Neural crest cell (in vitro differentiated cells): ENCODE results near the gene MRPL41. TPM values are rescaled to one million over a fixed set of nuclear protein-coding genes. Genes with fewer than 3 reads are reported as not detected.

Experiments used
- DNase-seq: peaks from one replicate; pipeline ENCODE4 v3.0.0; 2021; ENCODE audit warnings: low read depth, mixed read lengths, low spot score
- H3K27ac Mint-ChIP-seq: one replicate; pipeline ENCODE4 v1.8.0; 2021; ENCODE audit warnings: mild to moderate bottlenecking, mixed read lengths; ENCODE audit not compliant: unreplicated experiment
- H3K27me3 Mint-ChIP-seq: 2 replicates; pipeline ENCODE4 v1.8.0; 2021; ENCODE audit warnings: low read depth, mild to moderate bottlenecking, mixed read lengths
- H3K36me3 Mint-ChIP-seq: 2 replicates; pipeline ENCODE4 v1.8.0; 2021; ENCODE audit warnings: low read depth, mild to moderate bottlenecking, mixed read lengths
- H3K4me1 Mint-ChIP-seq: 2 replicates; pipeline ENCODE4 v1.8.0; 2021; ENCODE audit warnings: mixed read lengths
- H3K4me3 Mint-ChIP-seq: one replicate; pipeline ENCODE4 v1.8.0; 2021; ENCODE audit warnings: mild to moderate bottlenecking, mixed read lengths
- H3K9me3 Mint-ChIP-seq: 2 replicates; pipeline ENCODE4 v1.8.0; 2021; ENCODE audit warnings: mixed read lengths
- total RNA-seq: library from RNA; stranded (reverse); gene quantifications from 2 replicates; pipeline ENCODE4 v1.2.1, GENCODE V29; 2021
- TF ChIP-seq, protein P1 (sequence below): fragments of 200-600 bp; sonication (generic); conservative IDR thresholded peaks from 2 replicates; pipeline ENCODE4 v1.5.0; 2021; ENCODE audit warnings: antibody characterized with exemption, mild to moderate bottlenecking

The MRPL41 gene
- total RNA-seq, 1 donor from 2014 or later, result 40.9 TPM

DNA sequence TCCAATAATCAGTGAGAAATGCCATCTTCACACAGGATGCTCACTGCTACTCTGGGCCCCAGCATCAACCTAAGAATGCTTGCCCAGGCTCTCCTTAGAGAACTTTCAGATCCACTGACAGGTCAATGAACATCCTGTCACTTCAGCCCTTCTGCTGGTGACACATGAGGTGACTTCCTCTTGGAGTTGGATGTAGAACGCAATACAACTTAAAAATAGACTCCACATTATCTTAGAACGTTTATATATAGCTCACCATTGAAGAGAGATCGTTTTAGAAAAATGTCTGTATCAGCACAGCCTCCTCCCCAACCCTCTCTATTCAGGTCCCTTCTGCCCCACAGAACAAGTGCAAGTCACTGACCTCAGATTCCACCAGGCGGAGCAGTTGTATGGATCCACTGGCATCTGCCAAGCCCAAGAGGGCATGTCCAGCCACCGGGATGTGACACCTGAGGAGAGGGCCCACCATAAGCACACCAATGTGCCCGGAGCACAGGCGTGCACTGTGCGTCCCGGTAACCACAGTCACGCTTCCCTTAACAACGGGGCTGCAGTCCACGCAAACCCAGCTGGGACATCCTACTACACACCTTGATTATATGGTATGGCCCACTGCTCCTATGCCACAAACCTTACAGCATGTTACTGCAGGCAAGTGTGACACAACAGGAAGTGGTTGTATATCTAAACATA, 24.2 kb downstream of the MRPL41 start:
- DNase-seq, result no peak
- TF ChIP-seq, protein P1, sequence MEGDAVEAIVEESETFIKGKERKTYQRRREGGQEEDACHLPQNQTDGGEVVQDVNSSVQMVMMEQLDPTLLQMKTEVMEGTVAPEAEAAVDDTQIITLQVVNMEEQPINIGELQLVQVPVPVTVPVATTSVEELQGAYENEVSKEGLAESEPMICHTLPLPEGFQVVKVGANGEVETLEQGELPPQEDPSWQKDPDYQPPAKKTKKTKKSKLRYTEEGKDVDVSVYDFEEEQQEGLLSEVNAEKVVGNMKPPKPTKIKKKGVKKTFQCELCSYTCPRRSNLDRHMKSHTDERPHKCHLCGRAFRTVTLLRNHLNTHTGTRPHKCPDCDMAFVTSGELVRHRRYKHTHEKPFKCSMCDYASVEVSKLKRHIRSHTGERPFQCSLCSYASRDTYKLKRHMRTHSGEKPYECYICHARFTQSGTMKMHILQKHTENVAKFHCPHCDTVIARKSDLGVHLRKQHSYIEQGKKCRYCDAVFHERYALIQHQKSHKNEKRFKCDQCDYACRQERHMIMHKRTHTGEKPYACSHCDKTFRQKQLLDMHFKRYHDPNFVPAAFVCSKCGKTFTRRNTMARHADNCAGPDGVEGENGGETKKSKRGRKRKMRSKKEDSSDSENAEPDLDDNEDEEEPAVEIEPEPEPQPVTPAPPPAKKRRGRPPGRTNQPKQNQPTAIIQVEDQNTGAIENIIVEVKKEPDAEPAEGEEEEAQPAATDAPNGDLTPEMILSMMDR, result no peak
- Mint-ChIP-seq H3K27ac (no peak overlapping the region), H3K4me1 (peaks cover 22% of the 10 kb centered on the region), H3K4me3 (peak overlapping the region; percentile 70), H3K27me3 (no peaks in the 10 kb centered on the region), H3K9me3 (no peaks in the 10 kb centered on the region), H3K36me3 (peaks cover 11% of the 10 kb centered on the region)

DNA sequence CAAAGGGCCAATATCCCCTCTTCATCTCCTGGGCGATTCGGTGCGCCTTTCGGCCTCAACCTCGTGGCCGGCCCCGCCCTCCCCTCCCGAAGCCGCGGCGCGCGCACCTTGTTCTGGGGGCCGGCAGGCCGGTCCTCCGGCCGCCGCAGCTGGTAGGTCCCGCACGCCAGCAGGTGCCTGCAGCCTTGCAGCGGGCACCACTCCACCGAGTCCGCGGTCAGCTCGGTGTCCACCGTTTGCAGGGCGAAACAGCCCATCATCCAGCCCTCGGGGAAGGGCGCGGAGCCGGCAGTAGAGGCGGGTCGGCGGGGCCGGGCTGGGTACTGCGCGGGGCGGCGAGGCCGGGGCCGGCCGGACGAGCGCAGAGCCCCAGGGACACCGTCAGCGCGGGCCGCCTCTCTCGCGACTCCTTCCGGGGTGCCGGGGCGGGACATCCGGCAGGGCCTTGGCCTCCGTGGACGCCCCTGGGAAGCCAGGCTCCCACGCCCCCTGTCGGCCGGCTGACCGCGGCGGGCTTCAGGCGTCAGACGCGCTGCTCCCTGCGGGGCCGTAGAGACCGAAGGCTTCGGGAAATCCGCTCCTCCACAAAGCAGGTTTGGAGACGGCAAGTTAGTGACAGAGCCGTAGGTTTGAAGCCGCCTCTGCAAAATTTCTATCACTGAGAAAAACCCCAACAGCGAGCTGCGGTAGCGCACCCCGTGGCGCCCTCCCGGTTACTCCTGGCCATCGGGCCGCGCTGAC, 27.0 kb downstream of the MRPL41 start, which contains the start of gene DPH7:
Gene DPH7 (minus strand): TSS at position 408 of the 741 bp plus-strand sequence. CDS start 148 bp downstream, at position 260.
- peak; percentile 98 for DNase-seq
- no peaks in the 10 kb centered on the region for H3K27me3 Mint-ChIP-seq
- H3K9me3 Mint-ChIP-seq, result no peaks in the 10 kb centered on the region
- TF ChIP-seq, protein P1, result peak; percentile 95
- peaks cover 22% of the 10 kb centered on the region for H3K4me1 Mint-ChIP-seq
- H3K4me3 Mint-ChIP-seq, result peak within 1 kb of the TSS; percentile 92
- peaks cover 6% of the 10 kb centered on the region for H3K36me3 Mint-ChIP-seq
- peak within 1 kb of the TSS; percentile 78 for H3K27ac Mint-ChIP-seq

DNA sequence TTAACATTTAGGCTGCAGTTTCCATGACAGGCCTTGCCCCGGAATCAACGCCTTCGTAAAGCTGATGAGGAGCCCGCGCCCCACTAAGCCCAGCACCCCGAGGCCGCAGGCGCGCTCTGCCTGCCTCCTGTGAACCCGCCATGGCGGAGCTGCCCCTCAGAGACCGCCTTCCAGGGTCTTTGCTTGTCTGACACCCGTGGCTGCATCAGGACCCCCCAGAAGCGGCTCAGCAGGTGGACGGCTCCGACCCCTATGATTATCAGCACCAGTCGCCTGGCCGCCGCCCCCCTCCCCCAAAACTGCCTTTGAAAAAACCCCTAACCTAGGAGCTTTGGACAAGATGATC, 27.6 kb downstream of the MRPL41 start:
- H3K27ac Mint-ChIP-seq, result no peak overlapping the region
- peaks cover 22% of the 10 kb centered on the region for H3K4me1 Mint-ChIP-seq
- no peaks in the 10 kb centered on the region for H3K9me3 Mint-ChIP-seq
- H3K27me3 Mint-ChIP-seq, result no peaks in the 10 kb centered on the region
- H3K4me3 Mint-ChIP-seq, result peak overlapping the region; percentile 92
- TF ChIP-seq, protein P1, result no peak
- no peak for DNase-seq
- H3K36me3 Mint-ChIP-seq, result peaks cover 6% of the 10 kb centered on the region

DNA sequence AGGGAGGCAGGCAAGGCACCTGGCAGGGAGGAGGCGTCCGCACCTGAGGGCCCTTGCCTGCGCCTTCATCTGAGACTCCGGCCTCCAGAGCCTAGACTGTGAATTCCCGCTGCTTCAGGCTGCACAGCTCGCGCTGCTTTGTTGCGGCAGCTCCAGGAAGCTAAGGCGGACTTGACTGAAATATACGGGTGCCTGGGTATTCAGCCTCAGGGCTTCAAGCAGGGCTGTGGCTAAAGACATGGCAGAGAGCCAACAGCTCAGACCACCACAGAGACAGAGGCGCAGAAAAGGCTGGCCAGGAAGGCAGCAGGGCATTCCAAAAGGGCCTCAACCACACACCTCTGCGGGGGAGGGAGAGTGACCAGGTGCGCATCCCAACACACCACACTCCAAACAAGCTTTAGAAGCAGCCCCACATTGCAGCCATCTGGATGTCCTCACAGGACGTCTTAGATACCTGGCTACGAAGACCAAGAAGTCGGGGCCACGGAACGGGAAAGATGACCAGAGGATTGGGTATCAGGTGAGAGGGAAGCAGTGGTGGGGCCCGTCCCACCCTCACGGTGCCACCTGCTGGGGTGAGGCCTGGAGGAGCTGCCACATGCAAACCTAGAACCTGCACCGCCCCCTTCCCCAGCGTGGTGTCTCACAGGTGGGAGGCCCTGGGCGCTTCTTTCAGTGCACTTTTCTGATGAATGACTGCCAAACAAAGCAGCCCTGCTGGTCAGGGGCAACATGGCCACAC, 28.7 kb downstream of the MRPL41 start:
- Mint-ChIP-seq H3K4me1 (peaks cover 22% of the 10 kb centered on the region), H3K36me3 (peaks cover 4% of the 10 kb centered on the region), H3K9me3 (no peaks in the 10 kb centered on the region), H3K27me3 (no peaks in the 10 kb centered on the region), H3K4me3 (peak overlapping the region; percentile 56), H3K27ac (no peak overlapping the region)
- TF ChIP-seq, protein P1, result no peak
- DNase-seq, result no peak

DNA sequence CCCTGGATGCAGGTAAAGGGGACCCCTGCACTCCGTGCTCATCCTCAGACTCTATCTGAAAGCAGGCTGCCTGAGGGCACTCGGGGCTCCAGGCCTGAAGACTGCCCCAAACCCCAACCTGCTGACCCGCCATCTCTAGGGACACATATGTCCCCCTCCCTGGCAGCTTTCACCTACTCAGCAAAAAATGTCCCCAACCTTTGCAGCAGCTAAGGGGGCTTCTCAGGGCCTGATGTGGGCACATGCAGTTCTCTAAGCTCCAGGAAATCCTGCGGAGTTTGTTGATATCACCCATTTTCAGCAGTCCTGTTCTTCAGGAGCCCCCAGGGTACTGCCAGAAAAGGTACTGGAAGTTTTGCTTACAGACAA, 29.3 kb downstream of the MRPL41 start:
- Mint-ChIP-seq H3K36me3 (no peaks in the 10 kb centered on the region), H3K4me1 (peaks cover 18% of the 10 kb centered on the region), H3K27me3 (no peaks in the 10 kb centered on the region), H3K27ac (no peak overlapping the region), H3K9me3 (no peaks in the 10 kb centered on the region), H3K4me3 (peak overlapping the region; percentile 56)
- TF ChIP-seq, protein P1, result no peak
- no peak for DNase-seq
